Measurements from ENCODE around the gene MRC1. TPM values are rescaled to one million over a fixed set of nuclear protein-coding genes. Genes with fewer than 3 reads are reported as not detected.

Gene MRC1
- total and polyA plus RNA-seq, 2 experiments from 2014 or later = not detected

DNA sequence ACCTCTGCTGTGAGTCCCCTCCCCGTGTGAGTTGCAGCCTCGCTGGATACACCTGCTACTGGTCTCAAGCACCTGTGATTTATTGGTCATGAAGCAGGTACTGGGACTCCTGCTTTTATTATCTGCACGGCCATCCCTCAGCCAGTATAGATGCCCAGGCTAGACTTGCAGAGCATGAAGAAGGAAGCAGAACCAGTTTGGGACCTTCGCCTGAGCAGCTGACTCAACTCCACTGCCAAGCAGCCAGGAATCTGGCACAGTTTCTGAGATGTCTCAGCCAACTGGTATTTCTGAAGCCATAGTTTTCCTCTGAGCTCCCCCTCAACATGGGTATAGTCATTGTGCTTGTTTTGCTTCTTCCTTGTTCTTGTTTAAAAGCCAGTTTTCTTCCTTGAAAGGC lies 114.6 kb downstream of the MRC1 start (continued):
- TF ChIP-seq, protein P1, sequence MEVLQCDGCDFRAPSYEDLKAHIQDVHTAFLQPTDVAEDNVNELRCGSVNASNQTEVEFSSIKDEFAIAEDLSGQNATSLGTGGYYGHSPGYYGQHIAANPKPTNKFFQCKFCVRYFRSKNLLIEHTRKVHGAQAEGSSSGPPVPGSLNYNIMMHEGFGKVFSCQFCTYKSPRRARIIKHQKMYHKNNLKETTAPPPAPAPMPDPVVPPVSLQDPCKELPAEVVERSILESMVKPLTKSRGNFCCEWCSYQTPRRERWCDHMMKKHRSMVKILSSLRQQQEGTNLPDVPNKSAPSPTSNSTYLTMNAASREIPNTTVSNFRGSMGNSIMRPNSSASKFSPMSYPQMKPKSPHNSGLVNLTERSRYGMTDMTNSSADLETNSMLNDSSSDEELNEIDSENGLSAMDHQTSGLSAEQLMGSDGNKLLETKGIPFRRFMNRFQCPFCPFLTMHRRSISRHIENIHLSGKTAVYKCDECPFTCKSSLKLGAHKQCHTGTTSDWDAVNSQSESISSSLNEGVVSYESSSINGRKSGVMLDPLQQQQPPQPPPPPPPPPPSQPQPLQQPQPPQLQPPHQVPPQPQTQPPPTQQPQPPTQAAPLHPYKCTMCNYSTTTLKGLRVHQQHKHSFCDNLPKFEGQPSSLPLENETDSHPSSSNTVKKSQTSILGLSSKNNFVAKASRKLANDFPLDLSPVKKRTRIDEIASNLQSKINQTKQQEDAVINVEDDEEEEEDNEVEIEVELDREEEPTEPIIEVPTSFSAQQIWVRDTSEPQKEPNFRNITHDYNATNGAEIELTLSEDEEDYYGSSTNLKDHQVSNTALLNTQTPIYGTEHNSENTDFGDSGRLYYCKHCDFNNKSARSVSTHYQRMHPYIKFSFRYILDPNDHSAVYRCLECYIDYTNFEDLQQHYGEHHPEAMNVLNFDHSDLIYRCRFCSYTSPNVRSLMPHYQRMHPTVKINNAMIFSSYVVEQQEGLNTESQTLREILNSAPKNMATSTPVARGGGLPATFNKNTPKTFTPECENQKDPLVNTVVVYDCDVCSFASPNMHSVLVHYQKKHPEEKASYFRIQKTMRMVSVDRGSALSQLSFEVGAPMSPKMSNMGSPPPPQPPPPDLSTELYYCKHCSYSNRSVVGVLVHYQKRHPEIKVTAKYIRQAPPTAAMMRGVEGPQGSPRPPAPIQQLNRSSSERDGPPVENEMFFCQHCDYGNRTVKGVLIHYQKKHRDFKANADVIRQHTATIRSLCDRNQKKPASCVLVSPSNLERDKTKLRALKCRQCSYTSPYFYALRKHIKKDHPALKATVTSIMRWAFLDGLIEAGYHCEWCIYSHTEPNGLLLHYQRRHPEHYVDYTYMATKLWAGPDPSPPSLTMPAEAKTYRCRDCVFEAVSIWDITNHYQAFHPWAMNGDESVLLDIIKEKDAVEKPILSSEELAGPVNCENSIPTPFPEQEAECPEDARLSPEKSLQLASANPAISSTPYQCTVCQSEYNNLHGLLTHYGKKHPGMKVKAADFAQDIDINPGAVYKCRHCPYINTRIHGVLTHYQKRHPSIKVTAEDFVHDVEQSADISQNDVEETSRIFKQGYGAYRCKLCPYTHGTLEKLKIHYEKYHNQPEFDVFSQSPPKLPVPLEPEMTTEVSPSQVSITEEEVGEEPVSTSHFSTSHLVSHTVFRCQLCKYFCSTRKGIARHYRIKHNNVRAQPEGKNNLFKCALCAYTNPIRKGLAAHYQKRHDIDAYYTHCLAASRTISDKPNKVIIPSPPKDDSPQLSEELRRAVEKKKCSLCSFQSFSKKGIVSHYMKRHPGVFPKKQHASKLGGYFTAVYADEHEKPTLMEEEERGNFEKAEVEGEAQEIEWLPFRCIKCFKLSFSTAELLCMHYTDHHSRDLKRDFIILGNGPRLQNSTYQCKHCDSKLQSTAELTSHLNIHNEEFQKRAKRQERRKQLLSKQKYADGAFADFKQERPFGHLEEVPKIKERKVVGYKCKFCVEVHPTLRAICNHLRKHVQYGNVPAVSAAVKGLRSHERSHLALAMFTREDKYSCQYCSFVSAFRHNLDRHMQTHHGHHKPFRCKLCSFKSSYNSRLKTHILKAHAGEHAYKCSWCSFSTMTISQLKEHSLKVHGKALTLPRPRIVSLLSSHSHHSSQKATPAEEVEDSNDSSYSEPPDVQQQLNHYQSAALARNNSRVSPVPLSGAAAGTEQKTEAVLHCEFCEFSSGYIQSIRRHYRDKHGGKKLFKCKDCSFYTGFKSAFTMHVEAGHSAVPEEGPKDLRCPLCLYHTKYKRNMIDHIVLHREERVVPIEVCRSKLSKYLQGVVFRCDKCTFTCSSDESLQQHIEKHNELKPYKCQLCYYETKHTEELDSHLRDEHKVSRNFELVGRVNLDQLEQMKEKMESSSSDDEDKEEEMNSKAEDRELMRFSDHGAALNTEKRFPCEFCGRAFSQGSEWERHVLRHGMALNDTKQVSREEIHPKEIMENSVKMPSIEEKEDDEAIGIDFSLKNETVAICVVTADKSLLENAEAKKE (CRISPR knock-in tag; IDR thresholded peaks at IDR 0.05) = no peak
- TF ChIP-seq, protein P2, sequence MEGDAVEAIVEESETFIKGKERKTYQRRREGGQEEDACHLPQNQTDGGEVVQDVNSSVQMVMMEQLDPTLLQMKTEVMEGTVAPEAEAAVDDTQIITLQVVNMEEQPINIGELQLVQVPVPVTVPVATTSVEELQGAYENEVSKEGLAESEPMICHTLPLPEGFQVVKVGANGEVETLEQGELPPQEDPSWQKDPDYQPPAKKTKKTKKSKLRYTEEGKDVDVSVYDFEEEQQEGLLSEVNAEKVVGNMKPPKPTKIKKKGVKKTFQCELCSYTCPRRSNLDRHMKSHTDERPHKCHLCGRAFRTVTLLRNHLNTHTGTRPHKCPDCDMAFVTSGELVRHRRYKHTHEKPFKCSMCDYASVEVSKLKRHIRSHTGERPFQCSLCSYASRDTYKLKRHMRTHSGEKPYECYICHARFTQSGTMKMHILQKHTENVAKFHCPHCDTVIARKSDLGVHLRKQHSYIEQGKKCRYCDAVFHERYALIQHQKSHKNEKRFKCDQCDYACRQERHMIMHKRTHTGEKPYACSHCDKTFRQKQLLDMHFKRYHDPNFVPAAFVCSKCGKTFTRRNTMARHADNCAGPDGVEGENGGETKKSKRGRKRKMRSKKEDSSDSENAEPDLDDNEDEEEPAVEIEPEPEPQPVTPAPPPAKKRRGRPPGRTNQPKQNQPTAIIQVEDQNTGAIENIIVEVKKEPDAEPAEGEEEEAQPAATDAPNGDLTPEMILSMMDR (conservative IDR thresholded peaks at IDR 0.05; ENCODE audit: low read depth in 2 of 2) = no peak
- TF ChIP-seq CREB1 (CRISPR knock-in tag; IDR thresholded peaks at IDR 0.05; ENCODE audit: low read depth) = no peak

DNA sequence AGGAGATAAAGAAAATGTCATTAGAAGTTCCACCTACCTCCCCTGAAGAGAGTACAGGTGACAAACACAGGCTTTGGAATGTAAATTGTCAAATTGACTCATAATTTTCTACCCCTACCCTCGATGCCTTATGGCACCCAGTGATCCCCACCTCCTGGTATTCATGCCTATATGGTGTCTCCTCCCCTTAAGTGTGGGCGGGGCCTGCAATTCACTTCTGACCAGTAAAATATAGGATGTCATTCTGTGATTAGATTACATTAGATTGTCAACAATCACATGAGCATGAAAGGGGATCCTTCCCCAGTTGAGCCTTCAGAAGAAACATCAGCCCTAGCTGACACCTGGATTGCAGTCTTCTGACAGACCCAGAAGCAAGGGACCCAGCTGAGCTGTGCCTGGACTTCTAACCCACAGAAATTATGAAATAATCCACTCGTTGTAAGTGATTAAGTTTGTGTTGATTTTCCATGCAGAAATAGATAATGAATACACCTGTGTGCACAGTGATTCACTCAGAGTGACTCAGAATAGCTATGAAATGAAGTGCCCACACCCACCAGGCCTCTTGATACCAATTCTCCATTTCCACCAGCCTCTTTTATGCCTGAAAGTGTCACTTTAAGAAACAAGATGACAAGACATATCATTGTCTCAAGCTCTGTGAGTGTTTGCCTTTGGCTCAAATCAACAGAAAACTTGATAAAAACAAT lies 134.0 kb downstream of the MRC1 start:
- Mint-ChIP-seq H3K9me3 (no peaks in the 10 kb centered on the region), H3K36me3 (ENCODE audit: low read depth) (no peaks in the 10 kb centered on the region), H3K27me3 (ENCODE audit: insufficient read depth, low read depth, poor library complexity) (peaks cover 2% of the 10 kb centered on the region), H3K27ac (no peak overlapping the region), H3K4me3 (no peak overlapping the region), H3K4me1 (no peaks in the 10 kb centered on the region)
- H3K27me3 ChIP-seq (ENCODE audit: insufficient read depth) = no peaks in the 10 kb centered on the region
- no peak for DNase-seq (ENCODE audit: low spot score)
- no peaks in the 10 kb centered on the region for H3K36me3 ChIP-seq (ENCODE audit: insufficient read depth)
- no peaks in the 10 kb centered on the region for H3K79me2 ChIP-seq (replicated peaks; ENCODE audit: insufficient read depth)
- no peak for ATAC-seq
- H3K4me1 ChIP-seq (ENCODE audit: insufficient read depth) = no peaks in the 10 kb centered on the region
- peaks cover 5% of the 10 kb centered on the region; the same call in 1 of the 2 replicates for H3K9me2 ChIP-seq (ENCODE audit: insufficient read depth)
- no peaks in the 10 kb centered on the region for H4K20me1 ChIP-seq (replicated peaks; ENCODE audit: insufficient read depth)
- no peaks in the 10 kb centered on the region for H3F3A ChIP-seq (replicated peaks; ENCODE audit: low read depth)
- no peak overlapping the region for H2AFZ ChIP-seq
- H3K4me3 ChIP-seq = no peak overlapping the region
- no peak overlapping the region for H3K4me2 ChIP-seq
- no peak overlapping the region for H3K27ac ChIP-seq (ENCODE audit: low read depth)
- TF ChIP-seq POLR2AphosphoS5 (IDR thresholded peaks at IDR 0.05; ENCODE audit: low read depth) (no peak), ZNF331 (CRISPR knock-in tag; IDR thresholded peaks at IDR 0.05; ENCODE audit: low read depth) (no peak), EZH2 (IDR thresholded peaks at IDR 0.05; ENCODE audit: low read depth, unreplicated experiment) (no peak), JUNB (IDR thresholded peaks at IDR 0.05; ENCODE audit: unreplicated experiment) (no peak)
- TF ChIP-seq, protein P3, sequence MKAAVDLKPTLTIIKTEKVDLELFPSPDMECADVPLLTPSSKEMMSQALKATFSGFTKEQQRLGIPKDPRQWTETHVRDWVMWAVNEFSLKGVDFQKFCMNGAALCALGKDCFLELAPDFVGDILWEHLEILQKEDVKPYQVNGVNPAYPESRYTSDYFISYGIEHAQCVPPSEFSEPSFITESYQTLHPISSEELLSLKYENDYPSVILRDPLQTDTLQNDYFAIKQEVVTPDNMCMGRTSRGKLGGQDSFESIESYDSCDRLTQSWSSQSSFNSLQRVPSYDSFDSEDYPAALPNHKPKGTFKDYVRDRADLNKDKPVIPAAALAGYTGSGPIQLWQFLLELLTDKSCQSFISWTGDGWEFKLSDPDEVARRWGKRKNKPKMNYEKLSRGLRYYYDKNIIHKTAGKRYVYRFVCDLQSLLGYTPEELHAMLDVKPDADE (IDR thresholded peaks at IDR 0.05) = no peak
- TF ChIP-seq, protein P2 (conservative IDR thresholded peaks at IDR 0.05; ENCODE audit: low read depth in 2 of 2) = no peak
- TF ChIP-seq, protein P4, sequence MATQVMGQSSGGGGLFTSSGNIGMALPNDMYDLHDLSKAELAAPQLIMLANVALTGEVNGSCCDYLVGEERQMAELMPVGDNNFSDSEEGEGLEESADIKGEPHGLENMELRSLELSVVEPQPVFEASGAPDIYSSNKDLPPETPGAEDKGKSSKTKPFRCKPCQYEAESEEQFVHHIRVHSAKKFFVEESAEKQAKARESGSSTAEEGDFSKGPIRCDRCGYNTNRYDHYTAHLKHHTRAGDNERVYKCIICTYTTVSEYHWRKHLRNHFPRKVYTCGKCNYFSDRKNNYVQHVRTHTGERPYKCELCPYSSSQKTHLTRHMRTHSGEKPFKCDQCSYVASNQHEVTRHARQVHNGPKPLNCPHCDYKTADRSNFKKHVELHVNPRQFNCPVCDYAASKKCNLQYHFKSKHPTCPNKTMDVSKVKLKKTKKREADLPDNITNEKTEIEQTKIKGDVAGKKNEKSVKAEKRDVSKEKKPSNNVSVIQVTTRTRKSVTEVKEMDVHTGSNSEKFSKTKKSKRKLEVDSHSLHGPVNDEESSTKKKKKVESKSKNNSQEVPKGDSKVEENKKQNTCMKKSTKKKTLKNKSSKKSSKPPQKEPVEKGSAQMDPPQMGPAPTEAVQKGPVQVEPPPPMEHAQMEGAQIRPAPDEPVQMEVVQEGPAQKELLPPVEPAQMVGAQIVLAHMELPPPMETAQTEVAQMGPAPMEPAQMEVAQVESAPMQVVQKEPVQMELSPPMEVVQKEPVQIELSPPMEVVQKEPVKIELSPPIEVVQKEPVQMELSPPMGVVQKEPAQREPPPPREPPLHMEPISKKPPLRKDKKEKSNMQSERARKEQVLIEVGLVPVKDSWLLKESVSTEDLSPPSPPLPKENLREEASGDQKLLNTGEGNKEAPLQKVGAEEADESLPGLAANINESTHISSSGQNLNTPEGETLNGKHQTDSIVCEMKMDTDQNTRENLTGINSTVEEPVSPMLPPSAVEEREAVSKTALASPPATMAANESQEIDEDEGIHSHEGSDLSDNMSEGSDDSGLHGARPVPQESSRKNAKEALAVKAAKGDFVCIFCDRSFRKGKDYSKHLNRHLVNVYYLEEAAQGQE (IDR thresholded peaks at IDR 0.05; ENCODE audit: unreplicated experiment) = no peak

Data from GM23338 (cell line).